ENCODE measurements around the gene KRT31.
"Not testable (repeated sequence)": the region's sequence is repeated elsewhere in the genome, so short reads cannot be mapped to it uniquely, and the experiment has no call there.

Gene KRT31

GRCh38 chr17:41396996-41397660, at the start of gene KRT31:
KRT31 (minus strand) TSS chr17:41397608; CDS start chr17:41397539, 69 bp downstream.
- in situ Hi-C loops (cut with MboI; ENCODE audit: low sequenced_read_pairs): no loop called here

- in situ Hi-C loops (cut with MboI; ENCODE audit: low sequenced_read_pairs): no loop called here
Observed at GRCh38 chr17:41446806-41447205, 49.4 kb upstream of the KRT31 start.

GRCh38 chr17:41444640-41445039, 47.2 kb upstream of the KRT31 start:
- in situ Hi-C loops (cut with MboI; ENCODE audit: low sequenced_read_pairs): no loop called here

GRCh38 chr17:41444186-41444585, 46.8 kb upstream of the KRT31 start:
- in situ Hi-C loops (cut with MboI; ENCODE audit: low sequenced_read_pairs): no loop called here

GRCh38 chr17:41442739-41443138, 45.3 kb upstream of the KRT31 start:
- in situ Hi-C loops (cut with MboI; ENCODE audit: low sequenced_read_pairs): no loop called here

- in situ Hi-C loops (cut with MboI; ENCODE audit: low sequenced_read_pairs): no loop called here
Observed at GRCh38 chr17:41440531-41441033, 43.2 kb upstream of the KRT31 start, which contains the start of gene KRT38. KRT38 (minus strand) TSS chr17:41440983; CDS start chr17:41440921, 62 bp downstream.

GRCh38 chr17:41439375-41439774, 42.0 kb upstream of the KRT31 start:
- in situ Hi-C loops (cut with MboI; ENCODE audit: low sequenced_read_pairs): no loop called here

- in situ Hi-C loops (cut with MboI; ENCODE audit: low sequenced_read_pairs): no loop called here
Observed at GRCh38 chr17:41437769-41438168, 40.4 kb upstream of the KRT31 start.

GRCh38 chr17:41437254-41437653, 39.8 kb upstream of the KRT31 start:
- in situ Hi-C loops (cut with MboI; ENCODE audit: low sequenced_read_pairs): no loop called here

- in situ Hi-C loops (cut with MboI; ENCODE audit: low sequenced_read_pairs): no loop called here
Observed at GRCh38 chr17:41434415-41434814, 37.0 kb upstream of the KRT31 start.

GRCh38 chr17:41434005-41434404, 36.6 kb upstream of the KRT31 start:
- in situ Hi-C loops (cut with MboI; ENCODE audit: low sequenced_read_pairs): no loop called here

GRCh38 chr17:41433586-41433985, 36.2 kb upstream of the KRT31 start:
- in situ Hi-C loops (cut with MboI; ENCODE audit: low sequenced_read_pairs): no loop called here

GRCh38 chr17:41430376-41430775, 33.0 kb upstream of the KRT31 start:
- in situ Hi-C loops (cut with MboI; ENCODE audit: low sequenced_read_pairs): not testable (repeated sequence)

GRCh38 chr17:41429667-41430066, 32.3 kb upstream of the KRT31 start:
- in situ Hi-C loops (cut with MboI; ENCODE audit: low sequenced_read_pairs): no loop called here

GRCh38 chr17:41428591-41429291, 31.3 kb upstream of the KRT31 start:
- in situ Hi-C loops (cut with MboI; ENCODE audit: low sequenced_read_pairs): no loop called here

GRCh38 chr17:41424111-41424635, 26.8 kb upstream of the KRT31 start, which contains the start of gene KRT37:
KRT37 (minus strand) TSS chr17:41424585; CDS start chr17:41424523, 62 bp downstream.
- in situ Hi-C loops (cut with MboI; ENCODE audit: low sequenced_read_pairs): no loop called here

- in situ Hi-C loops (cut with MboI; ENCODE audit: low sequenced_read_pairs): not testable (repeated sequence)
Observed at GRCh38 chr17:41422586-41422985, 25.2 kb upstream of the KRT31 start.

GRCh38 chr17:41421617-41422016, 24.2 kb upstream of the KRT31 start:
- in situ Hi-C loops (cut with MboI; ENCODE audit: low sequenced_read_pairs): no loop called here

- in situ Hi-C loops (cut with MboI; ENCODE audit: low sequenced_read_pairs): no loop called here
Observed at GRCh38 chr17:41421116-41421515, 23.7 kb upstream of the KRT31 start.

- in situ Hi-C loops (cut with MboI; ENCODE audit: low sequenced_read_pairs): no loop called here
Observed at GRCh38 chr17:41420134-41420533, 22.7 kb upstream of the KRT31 start.

- in situ Hi-C loops (cut with MboI; ENCODE audit: low sequenced_read_pairs): no loop called here
Observed at GRCh38 chr17:41419716-41420115, 22.3 kb upstream of the KRT31 start.
